GF-D8 (cell line): ENCODE measurements around the gene SORCS2.

ENCODE experiments used
- DNase-seq: peaks from one replicate; lab custom pipeline; 2025; lab: John Stamatoyannopoulos, UW

The SORCS2 gene

DNA sequence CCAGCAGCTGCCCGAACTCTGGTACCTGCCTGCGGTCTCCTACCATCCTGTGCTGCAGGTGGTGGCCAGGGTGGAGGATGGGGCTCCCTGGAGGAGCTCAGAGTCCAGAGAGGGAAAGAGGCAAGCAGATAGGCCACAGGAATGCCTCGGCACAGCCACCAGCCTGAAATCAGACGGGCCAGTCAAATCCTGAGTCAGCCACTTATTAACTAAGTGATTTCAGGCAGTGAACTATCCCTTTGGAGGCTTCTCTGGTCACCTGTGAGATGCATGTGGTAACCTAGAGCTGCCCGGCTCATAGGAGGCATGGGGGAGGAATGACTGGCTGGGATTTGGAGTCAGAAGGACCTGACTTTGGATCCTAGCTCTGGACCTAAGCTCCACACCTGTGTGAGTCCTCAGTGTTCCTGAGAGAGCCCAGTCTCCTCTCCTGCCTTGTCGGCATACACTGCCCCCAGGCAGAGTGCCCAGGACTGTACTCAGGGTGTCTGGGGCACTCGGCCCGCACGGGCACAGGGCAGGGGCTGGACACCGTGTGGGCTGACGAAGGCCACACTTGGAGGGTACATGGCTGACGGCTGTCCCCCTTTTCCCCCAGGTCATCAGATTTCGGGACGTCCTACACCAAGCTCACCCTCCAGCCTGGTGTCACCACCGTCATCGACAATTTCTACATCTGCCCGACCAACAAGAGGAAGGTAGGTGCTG is 338.7 kb downstream of the SORCS2 start:
- no peak for DNase-seq

DNA sequence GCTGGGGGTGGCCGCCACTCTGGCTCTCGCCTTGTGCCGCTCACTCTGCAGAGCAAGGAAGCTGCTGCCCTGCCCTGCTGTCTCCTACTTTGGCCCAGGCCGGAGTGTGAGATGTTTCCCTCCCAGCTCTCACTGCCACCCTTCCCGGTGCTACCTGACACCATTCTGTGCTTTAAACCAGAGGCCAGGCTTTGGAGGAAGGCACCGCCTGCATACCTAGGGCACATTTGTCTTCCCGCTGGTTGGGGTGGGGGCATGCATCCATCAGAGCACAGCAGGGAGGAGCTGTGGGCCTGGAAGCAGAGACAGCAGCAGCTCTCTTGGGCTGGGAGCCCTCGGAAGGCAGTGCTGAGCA is 339.3 kb downstream of the SORCS2 start:
- DNase-seq: no peak

DNA sequence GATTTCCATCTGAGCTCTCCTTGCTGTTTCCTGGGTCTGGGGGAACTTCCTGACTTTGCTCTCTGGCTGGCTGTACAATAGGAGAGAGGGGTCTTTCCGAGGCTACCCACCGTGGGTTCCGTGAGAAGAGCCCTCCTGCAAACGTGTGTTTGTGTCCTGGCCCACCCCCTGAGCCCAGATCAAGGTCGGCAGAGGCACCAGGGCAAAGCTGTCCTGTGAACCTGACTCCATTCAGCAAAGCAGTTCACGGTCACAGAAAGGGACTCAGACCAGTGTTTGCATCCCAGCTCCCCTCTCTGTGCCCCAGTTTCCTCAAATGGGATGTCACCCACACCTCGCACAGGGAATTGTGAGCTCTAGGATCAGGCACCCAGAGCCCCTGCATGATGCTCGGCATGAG is 339.7 kb downstream of the SORCS2 start:
- DNase-seq: no peak

DNA sequence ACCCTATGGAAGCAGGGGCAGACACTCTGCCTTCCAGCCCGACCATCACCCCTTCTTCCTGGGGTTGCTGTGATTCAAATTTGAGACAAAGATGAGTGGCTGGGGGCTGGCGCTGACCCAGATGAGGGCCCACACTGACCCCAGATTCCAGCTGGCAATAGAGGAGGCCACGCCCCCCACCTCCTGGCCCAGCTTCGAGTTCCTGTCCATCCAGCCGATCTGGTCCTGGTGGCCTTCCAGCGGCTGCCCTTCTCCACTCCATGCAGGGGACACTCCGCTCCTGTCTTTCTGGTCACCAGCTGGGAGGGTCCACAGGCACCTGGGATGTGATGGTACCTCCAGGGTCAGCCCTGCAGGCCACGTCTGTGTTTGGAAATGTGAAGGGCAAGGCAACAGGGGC is 340.9 kb downstream of the SORCS2 start:
- DNase-seq: no peak

DNA sequence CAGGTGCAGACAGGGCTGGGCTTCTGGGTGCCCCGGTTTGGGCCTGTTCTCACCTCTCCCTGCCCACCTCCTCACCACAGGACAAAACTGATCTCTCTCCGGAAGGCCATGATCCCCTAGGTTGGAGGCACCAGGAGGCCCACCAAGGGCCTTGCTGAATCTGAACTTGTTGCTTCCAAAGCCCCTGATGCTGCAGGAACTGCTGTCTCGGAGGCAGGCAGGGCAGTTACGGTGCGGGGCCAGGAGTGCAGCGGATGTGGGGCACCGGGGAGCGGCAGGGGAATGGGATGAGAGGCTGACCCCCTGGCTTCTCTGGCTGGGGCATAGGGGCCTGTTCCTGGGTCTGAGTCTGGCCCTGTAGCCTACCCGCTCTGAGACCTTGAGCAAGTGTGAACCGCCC is 342.8 kb downstream of the SORCS2 start:
- DNase-seq: no peak

DNA sequence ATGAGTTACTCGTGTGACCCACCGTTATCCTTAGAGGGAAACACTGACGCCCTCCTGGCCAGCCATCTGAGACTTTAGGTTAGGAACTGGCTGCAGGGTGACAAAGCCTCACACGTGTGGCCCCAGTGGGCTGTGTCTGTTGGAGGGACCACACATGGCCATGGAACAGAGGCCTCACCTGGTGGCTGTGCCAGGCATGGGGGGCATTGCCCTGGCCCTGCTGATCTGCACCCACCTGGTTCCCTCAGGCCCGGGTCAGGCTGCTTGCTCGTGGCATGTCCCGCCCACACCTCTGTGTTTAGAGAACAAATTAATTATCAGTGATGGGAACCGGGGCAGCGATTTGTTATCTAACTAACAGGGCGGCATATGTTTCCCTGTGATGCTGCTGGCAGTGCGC is 343.3 kb downstream of the SORCS2 start:
- DNase-seq: no peak

DNA sequence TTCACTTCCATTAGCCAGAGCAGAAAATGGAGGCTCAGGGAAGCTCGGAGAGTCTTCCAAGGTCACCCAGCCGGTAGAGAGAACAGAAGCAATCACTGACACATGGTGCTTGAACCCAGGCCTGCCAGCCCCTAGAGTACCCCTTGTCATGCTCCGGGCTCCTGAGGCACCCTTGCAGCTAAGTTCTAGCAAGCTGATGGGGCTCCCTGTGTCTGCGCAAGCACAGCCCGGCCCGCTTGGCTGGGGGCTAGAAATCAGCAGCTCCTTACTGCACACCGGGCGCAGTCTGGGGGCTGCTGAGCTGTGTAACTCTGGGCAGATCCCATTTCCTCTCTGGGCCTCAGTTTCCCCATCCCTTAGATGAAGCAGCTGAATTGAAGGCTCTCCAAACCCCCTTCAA is 344.5 kb downstream of the SORCS2 start:
- no peak for DNase-seq

DNA sequence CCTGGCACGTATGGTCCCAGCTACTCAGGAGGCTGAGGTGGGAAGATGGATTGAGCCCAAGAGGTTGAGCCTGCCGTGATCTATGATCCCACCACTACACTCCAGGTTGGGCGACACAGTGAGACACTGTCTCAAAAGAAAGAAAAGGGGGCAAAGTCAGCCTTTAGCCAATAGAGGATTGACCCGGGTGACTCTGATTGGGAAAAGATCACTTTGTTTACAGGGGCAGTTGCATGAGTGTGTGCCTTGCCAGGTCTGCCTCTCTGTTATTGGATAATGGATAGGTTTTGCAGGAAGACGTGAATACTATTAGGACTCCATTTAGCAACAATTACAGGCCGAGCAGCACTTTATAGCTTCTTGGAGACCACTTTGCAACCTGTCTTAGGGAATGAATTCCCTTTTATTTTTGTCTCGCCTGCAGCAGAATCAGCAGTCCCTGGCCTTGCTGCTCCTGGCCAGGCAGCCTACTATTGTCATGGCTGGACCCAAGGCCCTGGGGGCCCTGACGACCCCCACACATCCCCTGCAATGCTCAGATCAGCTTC is 345.6 kb downstream of the SORCS2 start:
- DNase-seq: no peak

DNA sequence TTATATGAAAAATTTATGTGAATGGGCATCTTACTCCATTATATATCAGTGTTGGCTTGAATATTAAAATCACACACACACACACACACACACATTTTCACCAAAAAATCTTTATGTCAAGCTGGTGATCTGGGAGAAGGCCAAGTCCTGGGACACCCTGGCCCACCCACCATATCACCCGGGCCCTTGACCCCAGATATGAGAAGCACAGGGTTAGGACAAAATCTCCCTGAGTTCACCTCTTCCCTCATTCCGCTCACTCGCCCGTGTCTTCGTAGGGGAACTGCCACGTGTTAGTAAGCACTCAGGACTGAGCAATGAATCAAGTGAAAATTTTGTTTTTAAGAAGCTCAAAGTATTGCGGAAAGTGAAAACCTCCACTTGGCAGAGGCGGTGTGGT is 346.2 kb downstream of the SORCS2 start:
- no peak for DNase-seq

DNA sequence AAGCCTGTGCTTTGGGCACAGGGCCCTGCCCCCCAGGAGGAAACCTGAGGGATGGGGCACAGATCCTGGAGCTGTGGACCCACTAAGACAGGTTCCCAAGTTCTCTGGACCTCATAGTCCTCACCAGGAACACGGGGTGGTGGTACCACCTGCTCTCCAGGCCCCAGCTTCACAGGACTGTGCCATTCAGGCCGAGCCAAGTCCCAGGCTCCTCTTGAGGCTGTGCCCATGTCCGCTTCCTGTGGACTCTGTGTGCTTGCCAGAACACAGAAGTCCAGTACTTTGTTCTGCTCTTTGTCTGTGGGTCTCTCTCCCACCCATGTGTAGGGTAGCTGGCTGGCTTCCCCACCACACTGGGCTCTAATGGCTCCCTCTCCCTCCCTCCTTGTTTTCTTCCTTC is 346.8 kb downstream of the SORCS2 start:
- no peak for DNase-seq

DNA sequence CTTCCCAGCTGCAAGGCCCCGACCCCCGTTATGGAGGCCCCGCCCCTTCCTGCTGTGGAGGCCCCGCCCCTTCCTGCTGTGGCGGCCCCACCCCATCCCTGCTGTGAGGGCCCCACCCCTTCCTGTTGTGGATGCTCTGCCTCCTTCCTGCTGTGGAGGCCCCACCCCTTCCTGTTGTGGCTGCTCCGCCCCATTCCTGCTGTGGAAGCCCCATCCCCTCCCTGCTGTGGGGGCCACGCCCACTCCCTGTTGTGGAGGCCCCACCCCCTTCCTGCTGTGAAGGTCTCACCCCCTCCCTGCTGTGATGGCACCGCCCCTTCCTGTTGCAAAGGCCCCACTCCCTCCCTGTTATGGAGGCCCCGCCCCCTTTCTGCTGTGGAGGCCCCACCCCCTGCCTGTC is 347.3 kb downstream of the SORCS2 start:
- DNase-seq: no peak

DNA sequence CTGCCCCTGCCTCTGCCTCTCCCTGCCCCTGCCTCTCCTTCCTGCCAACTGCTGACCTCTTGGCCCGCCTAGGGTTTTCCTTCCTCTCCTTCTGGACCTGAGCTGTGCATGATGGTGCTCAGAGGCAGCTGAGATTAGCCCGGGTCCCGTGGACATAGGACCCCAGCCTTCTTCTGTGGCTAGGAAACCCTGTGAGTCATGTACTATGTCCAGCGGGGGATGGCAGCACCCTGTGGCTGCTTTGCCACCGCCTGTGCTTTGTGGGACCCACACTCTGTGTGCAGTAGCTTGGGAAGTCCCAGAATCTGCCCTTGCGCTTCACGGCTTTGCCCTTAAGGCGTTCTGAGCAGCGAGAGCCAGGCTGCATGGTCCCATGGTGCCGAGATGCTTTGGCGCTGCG is 347.9 kb downstream of the SORCS2 start:
- no peak for DNase-seq

DNA sequence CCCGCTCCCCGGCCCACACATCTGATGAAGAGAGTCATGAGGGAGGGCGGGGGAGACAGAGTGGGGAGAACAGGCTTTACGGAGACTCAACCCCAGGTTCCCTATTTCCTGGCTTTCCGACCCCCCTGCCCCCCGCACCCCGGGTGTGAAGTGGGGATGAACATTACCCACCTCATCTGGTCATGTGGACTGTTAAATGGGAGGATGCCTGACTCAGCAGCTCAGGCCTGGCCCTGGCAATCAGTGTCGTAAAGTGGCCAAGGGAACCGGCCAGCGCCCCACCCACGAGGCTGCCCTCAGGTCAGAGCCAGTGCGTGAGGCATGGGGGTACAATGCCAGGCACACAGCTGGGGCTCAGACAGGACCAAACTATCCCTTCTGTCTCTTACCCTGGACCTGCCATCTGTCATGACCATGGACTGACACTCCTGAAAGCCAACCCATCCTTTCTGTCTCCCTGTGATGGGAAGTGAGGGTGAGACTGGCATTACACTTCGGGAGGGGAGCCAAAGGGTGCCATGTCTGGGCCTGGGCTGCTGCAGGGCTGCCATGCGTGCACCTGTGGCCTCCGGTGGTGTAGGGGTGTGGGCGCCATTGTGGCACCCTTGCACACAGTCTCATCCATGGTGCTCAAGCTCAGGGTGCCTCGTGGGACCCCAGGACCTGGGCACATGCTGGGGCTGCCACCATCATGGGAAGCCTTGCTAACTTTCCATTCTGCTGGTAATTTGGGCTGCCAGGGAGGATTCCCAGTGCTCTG is 348.5 kb downstream of the SORCS2 start:
- DNase-seq: no peak

DNA sequence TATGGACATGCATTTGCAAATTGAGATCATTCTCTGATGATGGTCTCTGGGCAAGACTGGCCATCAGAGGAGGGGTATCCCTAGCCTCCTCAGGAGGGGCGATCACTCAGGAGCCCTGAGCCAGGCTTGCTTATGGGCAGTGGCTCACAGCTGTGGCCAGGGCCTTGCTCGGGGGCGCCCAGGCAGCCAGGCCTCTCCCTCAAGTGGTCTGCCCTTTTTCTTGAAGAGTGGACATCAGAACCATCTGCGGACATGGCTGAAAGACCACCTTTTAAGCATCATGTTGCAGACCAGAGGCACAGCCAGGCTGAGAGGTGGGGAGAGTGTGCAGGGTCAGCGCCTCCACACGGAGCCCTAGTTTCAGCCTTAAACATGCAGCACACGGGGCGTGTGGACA is 349.1 kb downstream of the SORCS2 start:
- DNase-seq: no peak

DNA sequence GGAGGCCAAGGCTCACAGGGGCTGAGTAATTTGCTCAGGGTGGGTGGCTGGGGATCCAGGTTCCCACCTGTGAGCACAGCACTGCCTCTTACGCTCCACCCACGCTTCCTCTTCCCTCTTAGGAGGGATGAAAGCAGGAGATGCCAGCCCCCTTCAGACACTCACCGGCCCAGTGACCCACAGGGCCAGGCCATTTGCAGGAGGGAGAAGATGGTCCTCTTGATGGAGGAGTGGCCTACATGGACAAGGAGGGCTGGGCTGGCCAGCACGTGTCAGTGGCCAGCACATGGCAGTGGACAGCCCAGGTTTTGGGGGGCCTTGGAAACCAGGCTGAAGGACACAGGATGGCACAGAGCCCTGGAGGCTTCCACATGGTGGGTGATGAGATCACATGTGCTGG is 350.4 kb downstream of the SORCS2 start:
- DNase-seq: no peak

DNA sequence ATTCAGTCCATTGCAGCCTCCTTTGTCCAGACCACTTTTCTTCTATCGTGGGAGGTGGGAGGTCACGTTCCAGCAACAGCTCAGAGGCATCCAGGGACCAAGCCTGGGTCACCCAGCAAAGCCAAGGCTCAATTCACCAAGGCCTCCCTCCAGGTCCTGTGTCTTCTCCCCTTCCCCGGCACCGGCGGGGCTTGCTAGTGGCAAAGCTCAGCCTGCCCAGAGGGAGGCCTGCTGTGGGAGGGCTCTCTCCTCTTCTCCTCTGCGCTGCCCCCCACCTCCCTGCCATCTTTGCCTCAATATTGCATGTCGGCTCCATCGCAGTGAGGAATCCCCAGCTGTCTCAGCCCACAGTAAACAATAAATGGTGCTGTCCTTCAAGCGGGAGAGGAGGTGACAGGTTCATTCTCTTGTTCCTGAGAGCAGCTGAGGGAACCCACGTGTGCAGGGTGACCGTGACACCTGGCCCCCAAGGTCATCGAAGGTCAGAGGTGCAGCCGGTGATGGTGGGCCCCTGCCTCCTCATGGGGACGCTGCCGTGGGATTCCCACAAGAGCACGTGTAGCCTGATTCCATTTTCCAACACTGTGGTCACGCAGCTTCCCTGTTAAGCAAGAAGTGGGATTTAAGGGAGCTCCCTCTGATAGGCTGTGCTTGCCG is 353.9 kb downstream of the SORCS2 start:
- DNase-seq: no peak

DNA sequence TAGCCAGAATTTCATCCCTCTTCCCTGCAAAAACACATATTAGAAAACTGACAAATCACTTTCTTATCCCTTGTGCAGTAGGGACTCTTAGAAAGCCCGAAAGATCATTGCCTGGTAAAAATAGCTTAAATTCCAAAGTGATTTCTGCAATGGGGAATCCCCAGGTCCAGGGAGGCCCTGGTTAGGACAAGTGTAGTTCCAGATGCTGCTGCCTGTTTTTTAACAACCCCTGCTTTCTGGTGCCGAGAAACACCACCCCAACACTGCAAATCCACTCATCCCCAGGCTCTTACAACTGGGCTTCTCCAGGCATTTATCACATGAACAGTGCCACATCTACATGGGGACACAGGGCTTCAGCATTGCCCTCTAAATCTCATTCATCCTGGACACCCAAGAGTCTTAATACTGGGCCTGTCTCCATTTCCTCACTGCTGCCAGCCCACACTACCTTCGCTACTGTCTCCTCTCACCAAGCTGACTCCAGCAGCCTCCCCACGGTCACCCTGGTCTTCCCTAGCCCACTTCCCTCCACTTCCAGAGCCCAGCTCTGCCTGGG is 354.6 kb downstream of the SORCS2 start:
- no peak for DNase-seq

DNA sequence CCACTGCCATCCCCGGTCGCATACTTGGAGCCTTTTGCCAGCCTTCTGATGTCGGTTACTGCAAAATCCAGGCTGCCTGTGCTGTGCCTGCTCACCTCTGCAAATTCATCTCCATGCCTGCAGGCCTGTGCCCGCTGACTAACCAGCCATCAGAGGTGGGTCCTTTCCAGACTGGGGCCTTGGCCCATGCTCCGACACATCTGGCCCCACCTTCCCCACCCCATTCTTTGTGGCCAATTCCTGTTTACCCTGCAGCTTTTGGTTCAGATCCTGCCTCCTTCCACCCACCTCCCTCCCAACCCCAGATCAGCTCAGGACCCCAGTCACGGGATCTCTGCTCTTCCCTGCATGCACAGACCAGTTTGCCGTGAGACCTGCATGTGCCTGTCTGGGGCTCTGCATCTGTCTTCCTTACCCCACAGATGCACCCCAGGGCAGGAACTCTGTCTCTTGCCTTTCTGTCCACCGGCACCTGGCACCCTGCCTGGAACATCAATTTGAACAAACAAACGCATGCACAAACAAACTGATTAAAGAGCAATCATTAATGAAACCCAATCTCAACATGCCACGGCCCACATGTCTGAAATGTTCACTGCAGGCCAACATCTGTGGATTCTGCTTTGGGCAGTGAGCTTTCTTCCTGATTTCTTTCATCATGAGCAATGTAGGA is 355.2 kb downstream of the SORCS2 start:
- no peak for DNase-seq

DNA sequence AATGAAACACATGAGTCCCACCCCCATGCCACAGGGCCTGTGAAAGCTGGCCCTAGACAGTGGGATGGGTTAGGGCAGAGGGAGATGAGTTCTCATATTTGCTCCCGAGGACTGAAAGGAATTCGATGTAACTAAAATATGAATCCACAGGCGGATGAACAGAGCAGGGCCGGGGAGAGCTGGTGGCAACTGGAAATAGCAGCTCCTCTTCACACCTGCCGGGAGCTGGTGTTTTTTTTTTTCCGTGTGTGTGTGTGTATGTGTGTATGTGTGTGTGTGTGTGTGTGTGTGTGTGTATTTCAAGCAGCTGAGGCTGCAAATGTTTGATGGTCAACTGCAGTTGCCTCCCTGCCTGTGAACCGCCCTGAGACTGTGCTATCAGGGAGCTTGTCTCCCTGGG is 357.5 kb downstream of the SORCS2 start:
- DNase-seq: no peak

DNA sequence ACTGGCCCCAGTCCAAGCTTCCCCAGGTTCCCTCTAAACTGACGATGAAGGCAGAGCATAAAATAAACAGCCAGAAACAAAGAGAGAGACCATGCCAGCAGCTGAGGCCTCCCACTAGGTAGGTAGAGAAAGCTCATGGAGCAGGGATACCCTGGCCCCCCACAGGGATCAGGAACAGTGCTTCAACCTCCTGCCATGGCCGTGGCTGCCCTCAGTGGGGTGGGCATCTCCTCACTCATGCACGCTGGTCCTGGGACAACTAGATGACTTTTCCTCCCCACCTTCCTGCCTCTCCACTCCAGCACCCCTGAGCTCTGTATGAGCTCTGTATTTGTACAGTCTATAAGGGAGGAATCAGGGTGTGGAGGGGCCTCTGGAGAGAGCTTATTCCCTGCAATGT is 360.1 kb downstream of the SORCS2 start:
- no peak for DNase-seq

DNA sequence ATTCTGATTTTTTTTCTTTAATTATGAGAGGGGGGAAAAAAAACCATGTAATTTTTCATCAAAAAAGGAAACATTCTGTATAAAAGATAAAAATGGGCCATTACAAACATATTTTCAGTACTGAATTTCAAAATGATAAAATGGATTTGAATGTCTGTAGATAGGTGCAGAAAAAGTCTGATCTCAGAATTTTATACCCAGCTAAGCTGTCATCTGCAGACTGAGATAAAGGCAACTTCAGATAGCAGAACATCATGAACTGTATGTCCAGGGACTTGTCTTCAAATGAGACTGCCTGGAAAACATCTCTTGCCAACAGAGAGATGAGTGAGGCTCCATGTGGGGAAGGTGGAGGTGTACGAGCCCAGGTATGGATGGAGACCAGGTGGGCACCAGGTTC is 360.9 kb downstream of the SORCS2 start:
- no peak for DNase-seq

DNA sequence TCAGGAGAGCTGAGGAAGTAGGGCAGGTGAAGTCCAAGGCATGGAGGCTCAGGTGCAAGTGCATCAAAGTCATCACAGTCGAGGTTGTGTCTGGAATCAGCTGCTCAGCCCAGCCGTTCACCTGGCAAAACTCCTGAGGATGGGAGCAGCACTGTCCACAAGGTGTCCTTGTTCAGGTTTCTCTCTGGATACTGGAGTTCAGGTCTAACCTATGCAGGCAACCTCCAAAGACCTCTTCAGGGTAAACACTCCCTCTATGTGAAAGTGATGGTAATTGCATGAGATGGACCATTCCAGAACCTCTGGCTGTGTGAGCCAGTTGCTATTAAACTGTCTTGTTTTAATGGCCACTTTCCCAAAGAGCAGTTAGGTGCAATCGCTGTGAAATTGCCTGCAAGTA is 362.6 kb downstream of the SORCS2 start:
- DNase-seq: no peak
